ENCODE results near the gene PLA1A.

The PLA1A gene

GRCh38 chr3:119675188-119675874 is 77.6 kb downstream of the PLA1A start:
- Histone ChIP-seq H3K27me3 (ENCODE audit: control insufficient read depth in 3 of 3, insufficient read depth in 3 of 3, low read depth in 1 of 3, low read length in 3 of 3) (no peaks in the 10 kb centered on the region), H3K9me3 (replicated peaks in 1 of 2; ENCODE audit: control insufficient read depth in 2 of 2, insufficient read depth in 1 of 2, low read depth in 1 of 2, low read length in 2 of 2) (no peaks in the 10 kb centered on the region), H3K4ac (ENCODE audit: low read length) (no peak overlapping the region), H3K4me2 (ENCODE audit: insufficient read depth, low read length, poor library complexity, severe bottlenecking) (no peak overlapping the region), H2AFZ (ENCODE audit: low read length) (no peak overlapping the region), H3K23ac (ENCODE audit: low read depth, low read length, poor library complexity) (no peak overlapping the region), H3K9ac (ENCODE audit: low read depth, low read length, poor library complexity) (no peak overlapping the region), H2BK120ac (ENCODE audit: low read depth, low read length) (no peak overlapping the region), H2AK5ac (ENCODE audit: low read depth, low read length) (no peak overlapping the region), H2BK12ac (ENCODE audit: low read length) (no peak overlapping the region), H3K36me3 (replicated peaks in 1 of 2; ENCODE audit: control insufficient read depth in 2 of 2, insufficient read depth in 2 of 2, low read length in 2 of 2) (peaks cover 12 to 52% of the 10 kb centered on the region in 2 donors), H2BK15ac (ENCODE audit: low read length) (no peak overlapping the region), H3K4me1 (ENCODE audit: control insufficient read depth in 2 of 2, insufficient read depth in 1 of 2, low read depth in 1 of 2, low read length in 2 of 2) (peaks cover 2 to 5% of the 10 kb centered on the region in 2 donors), H2BK5ac (ENCODE audit: low read length) (no peak overlapping the region), H3K27ac (replicated peaks; ENCODE audit: low read length) (no peak overlapping the region), H3K14ac (ENCODE audit: low read length) (no peak overlapping the region), H4K91ac (ENCODE audit: low read depth, low read length, poor library complexity) (no peak overlapping the region), H3K79me1 (ENCODE audit: low read depth, low read length) (no peaks in the 10 kb centered on the region), H4K8ac (ENCODE audit: low read depth, low read length) (no peak overlapping the region), H3K4me3 (ENCODE audit: low read length in 2 of 2) (peak overlapping the region in 1 of 2 donors; percentile 95), H3K18ac (ENCODE audit: low read length) (no peak overlapping the region)
- no peak for DNase-seq (ENCODE audit: low spot score)
- WGBS, 2 donors (ENCODE audit: extremely low coverage in 2 of 2, insufficient read length in 2 of 2, insufficient replicate concordance in 1 of 2), result no CpG with 5 or more reads among the region's 5 CpGs

DNA sequence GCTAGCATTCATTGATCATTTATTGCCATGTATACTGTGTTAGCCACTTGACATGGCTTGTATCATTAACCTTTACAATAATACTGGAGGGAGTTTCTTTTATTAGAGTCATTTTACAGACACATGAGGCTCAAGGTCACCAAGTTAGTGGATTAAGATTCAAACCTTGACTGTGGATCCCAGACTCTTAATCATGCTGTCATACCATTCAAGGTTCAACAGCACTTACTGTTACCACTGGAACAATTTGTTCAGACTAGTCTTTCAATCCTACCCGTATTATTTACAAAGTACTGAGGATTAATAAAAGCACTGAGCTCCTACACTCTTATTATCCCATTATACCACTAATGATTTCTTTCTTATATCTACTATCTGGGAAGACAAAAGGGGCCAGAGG is 78.3 kb downstream of the PLA1A start:
- H2AFZ ChIP-seq (ENCODE audit: low read length), result peak overlapping the region; percentile 90
- H3K18ac ChIP-seq (ENCODE audit: low read length), result no peak overlapping the region
- H3K14ac ChIP-seq (ENCODE audit: low read length), result no peak overlapping the region
- peak overlapping the region; percentile 46 for H3K4me2 ChIP-seq (ENCODE audit: insufficient read depth, low read length, poor library complexity, severe bottlenecking)
- H3K4me1 ChIP-seq (ENCODE audit: control insufficient read depth in 2 of 2, insufficient read depth in 1 of 2, low read depth in 1 of 2, low read length in 2 of 2), result peaks cover 2 to 5% of the 10 kb centered on the region in 2 donors
- no peak overlapping the region for H3K4ac ChIP-seq (ENCODE audit: low read length)
- H2BK15ac ChIP-seq (ENCODE audit: low read length), result no peak overlapping the region
- no peak overlapping the region for H2BK12ac ChIP-seq (ENCODE audit: low read length)
- H3K4me3 ChIP-seq (ENCODE audit: low read length in 2 of 2), result peak overlapping the region in 1 of 2 donors; percentile 95
- no CpG with 5 or more reads among the region's 1 CpG for WGBS, 2 donors (ENCODE audit: extremely low coverage in 2 of 2, insufficient read length in 2 of 2, insufficient replicate concordance in 1 of 2)
- H3K36me3 ChIP-seq (replicated peaks in 1 of 2; ENCODE audit: control insufficient read depth in 2 of 2, insufficient read depth in 2 of 2, low read length in 2 of 2), result peaks cover 12 to 45% of the 10 kb centered on the region in 2 donors
- H2BK120ac ChIP-seq (ENCODE audit: low read depth, low read length), result no peak overlapping the region
- no peaks in the 10 kb centered on the region for H3K79me1 ChIP-seq (ENCODE audit: low read depth, low read length)
- no peaks in the 10 kb centered on the region for H3K27me3 ChIP-seq (ENCODE audit: control insufficient read depth in 3 of 3, insufficient read depth in 3 of 3, low read depth in 1 of 3, low read length in 3 of 3)
- H2AK5ac ChIP-seq (ENCODE audit: low read depth, low read length), result no peak overlapping the region
- no peak overlapping the region for H3K23ac ChIP-seq (ENCODE audit: low read depth, low read length, poor library complexity)
- no peak overlapping the region for H3K27ac ChIP-seq (replicated peaks; ENCODE audit: low read length)
- H2BK5ac ChIP-seq (ENCODE audit: low read length), result no peak overlapping the region
- H4K8ac ChIP-seq (ENCODE audit: low read depth, low read length), result no peak overlapping the region
- no peak overlapping the region for H4K91ac ChIP-seq (ENCODE audit: low read depth, low read length, poor library complexity)
- H3K9ac ChIP-seq (ENCODE audit: low read depth, low read length, poor library complexity), result no peak overlapping the region
- DNase-seq (ENCODE audit: low spot score), result no peak
- no peaks in the 10 kb centered on the region for H3K9me3 ChIP-seq (replicated peaks in 1 of 2; ENCODE audit: control insufficient read depth in 2 of 2, insufficient read depth in 1 of 2, low read depth in 1 of 2, low read length in 2 of 2)

GRCh38 chr3:119676771-119677640 is 79.3 kb downstream of the PLA1A start, which contains the start of gene COX17:
TSS of gene COX17 (minus strand) at chr3:119677406. CDS start at chr3:119677310, 96 bp downstream.
- peaks cover 10 to 35% of the 10 kb centered on the region in 2 donors for H3K36me3 ChIP-seq (replicated peaks in 1 of 2; ENCODE audit: control insufficient read depth in 2 of 2, insufficient read depth in 2 of 2, low read length in 2 of 2)
- no peaks in the 10 kb centered on the region for H3K79me1 ChIP-seq (ENCODE audit: low read depth, low read length)
- no peak within 1 kb of the TSS for H4K91ac ChIP-seq (ENCODE audit: low read depth, low read length, poor library complexity)
- DNase-seq (ENCODE audit: low spot score), result peak; percentile 81
- H2AK5ac ChIP-seq (ENCODE audit: low read depth, low read length), result no peak within 1 kb of the TSS
- peaks cover 2 to 5% of the 10 kb centered on the region in 2 donors for H3K4me1 ChIP-seq (ENCODE audit: control insufficient read depth in 2 of 2, insufficient read depth in 1 of 2, low read depth in 1 of 2, low read length in 2 of 2)
- no CpG with 5 or more reads among the region's 54 CpGs for WGBS, 2 donors (ENCODE audit: extremely low coverage in 2 of 2, insufficient read length in 2 of 2, insufficient replicate concordance in 1 of 2)
- no peak within 1 kb of the TSS for H2BK12ac ChIP-seq (ENCODE audit: low read length)
- no peak within 1 kb of the TSS for H2BK120ac ChIP-seq (ENCODE audit: low read depth, low read length)
- no peak within 1 kb of the TSS for H4K8ac ChIP-seq (ENCODE audit: low read depth, low read length)
- H3K9ac ChIP-seq (ENCODE audit: low read depth, low read length, poor library complexity), result no peak within 1 kb of the TSS
- H3K27ac ChIP-seq (replicated peaks; ENCODE audit: low read length), result peak within 1 kb of the TSS; percentile 70
- no peaks in the 10 kb centered on the region for H3K9me3 ChIP-seq (replicated peaks in 1 of 2; ENCODE audit: control insufficient read depth in 2 of 2, insufficient read depth in 1 of 2, low read depth in 1 of 2, low read length in 2 of 2)
- H2BK15ac ChIP-seq (ENCODE audit: low read length), result no peak within 1 kb of the TSS
- peak within 1 kb of the TSS; percentile 48 for H3K18ac ChIP-seq (ENCODE audit: low read length)
- peak within 1 kb of the TSS; percentile 90 for H2AFZ ChIP-seq (ENCODE audit: low read length)
- peak within 1 kb of the TSS; percentile 95 for H3K4me3 ChIP-seq (ENCODE audit: low read length in 2 of 2)
- H2BK5ac ChIP-seq (ENCODE audit: low read length), result no peak within 1 kb of the TSS
- no peak within 1 kb of the TSS for H3K14ac ChIP-seq (ENCODE audit: low read length)
- H3K23ac ChIP-seq (ENCODE audit: low read depth, low read length, poor library complexity), result no peak within 1 kb of the TSS
- H3K4me2 ChIP-seq (ENCODE audit: insufficient read depth, low read length, poor library complexity, severe bottlenecking), result peak within 1 kb of the TSS; percentile 46
- H3K4ac ChIP-seq (ENCODE audit: low read length), result no peak within 1 kb of the TSS
- no peaks in the 10 kb centered on the region for H3K27me3 ChIP-seq (ENCODE audit: control insufficient read depth in 3 of 3, insufficient read depth in 3 of 3, low read depth in 1 of 3, low read length in 3 of 3)

DNA sequence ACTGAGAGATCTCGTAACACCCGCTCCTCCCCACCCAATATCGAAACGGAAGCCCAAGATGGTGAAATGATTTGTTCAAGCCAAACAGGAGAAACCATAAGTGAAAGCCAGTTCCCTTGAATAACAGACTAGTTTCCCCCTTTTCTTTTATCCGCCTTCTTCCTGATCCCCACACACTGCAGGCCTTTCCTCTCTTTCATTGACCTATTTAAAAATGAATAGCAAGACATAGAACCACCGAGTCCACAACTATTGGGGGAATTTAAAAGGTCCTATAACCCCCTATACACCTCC is 79.9 kb downstream of the PLA1A start:
- H2AFZ ChIP-seq (ENCODE audit: low read length), result peak overlapping the region; percentile 90
- no peak overlapping the region for H4K8ac ChIP-seq (ENCODE audit: low read depth, low read length)
- H3K27ac ChIP-seq (replicated peaks; ENCODE audit: low read length), result no peak overlapping the region
- DNase-seq (ENCODE audit: low spot score), result no peak
- H3K4me1 ChIP-seq (ENCODE audit: control insufficient read depth in 2 of 2, insufficient read depth in 1 of 2, low read depth in 1 of 2, low read length in 2 of 2), result peaks cover 2 to 5% of the 10 kb centered on the region in 2 donors
- H3K4me3 ChIP-seq (ENCODE audit: low read length in 2 of 2), result peak overlapping the region; percentile 95
- no peaks in the 10 kb centered on the region for H3K27me3 ChIP-seq (ENCODE audit: control insufficient read depth in 3 of 3, insufficient read depth in 3 of 3, low read depth in 1 of 3, low read length in 3 of 3)
- no peak overlapping the region for H2BK15ac ChIP-seq (ENCODE audit: low read length)
- no peak overlapping the region for H3K9ac ChIP-seq (ENCODE audit: low read depth, low read length, poor library complexity)
- WGBS, 2 donors (ENCODE audit: extremely low coverage in 2 of 2, insufficient read length in 2 of 2, insufficient replicate concordance in 1 of 2), result no CpG with 5 or more reads among the region's 6 CpGs
- H2BK12ac ChIP-seq (ENCODE audit: low read length), result no peak overlapping the region
- no peak overlapping the region for H2BK120ac ChIP-seq (ENCODE audit: low read depth, low read length)
- no peaks in the 10 kb centered on the region for H3K79me1 ChIP-seq (ENCODE audit: low read depth, low read length)
- no peak overlapping the region for H2AK5ac ChIP-seq (ENCODE audit: low read depth, low read length)
- H3K14ac ChIP-seq (ENCODE audit: low read length), result no peak overlapping the region
- no peak overlapping the region for H3K23ac ChIP-seq (ENCODE audit: low read depth, low read length, poor library complexity)
- no peaks in the 10 kb centered on the region for H3K9me3 ChIP-seq (replicated peaks in 1 of 2; ENCODE audit: control insufficient read depth in 2 of 2, insufficient read depth in 1 of 2, low read depth in 1 of 2, low read length in 2 of 2)
- peaks cover 10 to 30% of the 10 kb centered on the region in 2 donors for H3K36me3 ChIP-seq (replicated peaks in 1 of 2; ENCODE audit: control insufficient read depth in 2 of 2, insufficient read depth in 2 of 2, low read length in 2 of 2)
- no peak overlapping the region for H3K4ac ChIP-seq (ENCODE audit: low read length)
- no peak overlapping the region for H2BK5ac ChIP-seq (ENCODE audit: low read length)
- no peak overlapping the region for H3K18ac ChIP-seq (ENCODE audit: low read length)
- H4K91ac ChIP-seq (ENCODE audit: low read depth, low read length, poor library complexity), result no peak overlapping the region
- peak overlapping the region; percentile 41 for H3K4me2 ChIP-seq (ENCODE audit: insufficient read depth, low read length, poor library complexity, severe bottlenecking)

Data from neuronal stem cell (in vitro differentiated cells).